ENCODE measurements around the gene LIM2. TPM values are rescaled to one million over a fixed set of nuclear protein-coding genes. Genes with fewer than 3 reads are reported as not detected.
A peak's percentile ranks its signal among the peaks of the same experiment; 100 is the strongest.

LIM2 gene
- total RNA-seq, 1 experiment from 2014 or later = not detected

DNA sequence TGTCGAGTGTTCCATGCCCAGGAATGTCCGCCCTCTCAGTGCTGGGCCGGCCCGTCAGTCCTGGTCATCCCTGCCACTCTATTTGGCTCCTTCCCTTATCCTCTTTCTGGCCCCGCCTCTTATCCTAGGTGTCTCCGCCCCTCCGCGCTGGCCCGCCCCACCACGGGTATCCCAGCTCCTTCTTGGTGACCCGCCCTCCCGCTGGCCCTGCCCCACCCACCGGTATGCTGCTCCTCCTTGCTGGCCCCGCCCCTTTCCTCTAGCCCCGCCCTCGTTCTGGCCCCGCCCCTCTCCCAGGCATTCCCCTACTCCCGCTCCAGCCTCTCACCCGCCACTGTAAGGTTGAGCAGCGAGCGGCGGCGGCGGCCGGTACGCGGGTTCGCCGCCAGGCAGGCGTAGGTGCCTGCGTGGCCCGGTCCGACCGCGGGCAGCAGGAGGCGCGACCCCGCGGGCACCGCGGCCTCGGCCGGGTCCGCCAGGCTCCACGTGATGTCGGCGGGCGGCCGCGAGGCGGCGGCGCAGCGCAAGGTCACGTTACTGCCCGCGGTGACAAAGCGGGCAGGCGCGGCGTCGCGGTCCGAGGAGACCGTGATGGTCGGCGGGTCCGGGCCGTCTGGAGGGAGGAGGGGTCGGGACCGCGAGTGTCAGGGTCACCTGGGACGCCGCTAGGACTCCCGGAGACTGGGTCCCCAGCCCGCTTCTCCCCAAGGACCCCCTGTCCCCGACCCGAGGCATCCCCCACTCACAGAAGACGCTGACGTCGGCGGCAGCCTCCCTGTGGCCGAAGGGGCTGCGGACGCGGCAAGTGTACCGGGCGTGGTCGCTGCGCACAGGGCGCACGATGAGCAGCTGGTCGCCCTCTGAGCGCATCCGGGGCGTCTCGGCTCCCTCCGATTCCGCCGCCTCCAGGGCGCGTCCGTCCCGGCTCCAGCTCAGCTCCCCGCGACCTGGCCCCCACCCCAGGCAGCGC is 47.8 kb downstream of the LIM2 start (continued):
- TF ChIP-seq, protein P1, sequence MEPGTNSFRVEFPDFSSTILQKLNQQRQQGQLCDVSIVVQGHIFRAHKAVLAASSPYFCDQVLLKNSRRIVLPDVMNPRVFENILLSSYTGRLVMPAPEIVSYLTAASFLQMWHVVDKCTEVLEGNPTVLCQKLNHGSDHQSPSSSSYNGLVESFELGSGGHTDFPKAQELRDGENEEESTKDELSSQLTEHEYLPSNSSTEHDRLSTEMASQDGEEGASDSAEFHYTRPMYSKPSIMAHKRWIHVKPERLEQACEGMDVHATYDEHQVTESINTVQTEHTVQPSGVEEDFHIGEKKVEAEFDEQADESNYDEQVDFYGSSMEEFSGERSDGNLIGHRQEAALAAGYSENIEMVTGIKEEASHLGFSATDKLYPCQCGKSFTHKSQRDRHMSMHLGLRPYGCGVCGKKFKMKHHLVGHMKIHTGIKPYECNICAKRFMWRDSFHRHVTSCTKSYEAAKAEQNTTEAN (CRISPR knock-in tag; IDR thresholded peaks at IDR 0.05) = peak; percentile 88
- TF ChIP-seq ZBTB21 (CRISPR knock-in tag; IDR thresholded peaks at IDR 0.05; ENCODE audit: borderline replicate concordance) (no peak), ZNF416 (CRISPR knock-in tag; IDR thresholded peaks at IDR 0.05) (peak; percentile 67; the same call in 1 of the 2 replicates), RORB (CRISPR knock-in tag; IDR thresholded peaks at IDR 0.05) (no peak), ZNF671 (CRISPR knock-in tag; IDR thresholded peaks at IDR 0.05) (no peak), NR1H2 (CRISPR knock-in tag; IDR thresholded peaks at IDR 0.05) (no peak), ESRRA (CRISPR knock-in tag; IDR thresholded peaks at IDR 0.05; ENCODE audit: borderline replicate concordance) (peak; percentile 80), SMAD4 (CRISPR knock-in tag; IDR thresholded peaks at IDR 0.05) (no peak), ETV6 (CRISPR knock-in tag; IDR thresholded peaks at IDR 0.05) (peak; percentile 75; the same call in 1 of the 2 replicates), IRF2 (CRISPR knock-in tag; IDR thresholded peaks at IDR 0.05; ENCODE audit: borderline replicate concordance, low read depth) (peak; percentile 59; the same call in 1 of the 2 replicates), MYBL2 (CRISPR knock-in tag; IDR thresholded peaks at IDR 0.05) (peak; percentile 65; the same call in 1 of the 2 replicates), EMX1 (CRISPR knock-in tag; IDR thresholded peaks at IDR 0.05) (no peak)
- TF ChIP-seq, protein P2, sequence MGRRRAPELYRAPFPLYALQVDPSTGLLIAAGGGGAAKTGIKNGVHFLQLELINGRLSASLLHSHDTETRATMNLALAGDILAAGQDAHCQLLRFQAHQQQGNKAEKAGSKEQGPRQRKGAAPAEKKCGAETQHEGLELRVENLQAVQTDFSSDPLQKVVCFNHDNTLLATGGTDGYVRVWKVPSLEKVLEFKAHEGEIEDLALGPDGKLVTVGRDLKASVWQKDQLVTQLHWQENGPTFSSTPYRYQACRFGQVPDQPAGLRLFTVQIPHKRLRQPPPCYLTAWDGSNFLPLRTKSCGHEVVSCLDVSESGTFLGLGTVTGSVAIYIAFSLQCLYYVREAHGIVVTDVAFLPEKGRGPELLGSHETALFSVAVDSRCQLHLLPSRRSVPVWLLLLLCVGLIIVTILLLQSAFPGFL (CRISPR knock-in tag; IDR thresholded peaks at IDR 0.05; ENCODE audit: borderline replicate concordance) = no peak
- TF ChIP-seq, protein P3, sequence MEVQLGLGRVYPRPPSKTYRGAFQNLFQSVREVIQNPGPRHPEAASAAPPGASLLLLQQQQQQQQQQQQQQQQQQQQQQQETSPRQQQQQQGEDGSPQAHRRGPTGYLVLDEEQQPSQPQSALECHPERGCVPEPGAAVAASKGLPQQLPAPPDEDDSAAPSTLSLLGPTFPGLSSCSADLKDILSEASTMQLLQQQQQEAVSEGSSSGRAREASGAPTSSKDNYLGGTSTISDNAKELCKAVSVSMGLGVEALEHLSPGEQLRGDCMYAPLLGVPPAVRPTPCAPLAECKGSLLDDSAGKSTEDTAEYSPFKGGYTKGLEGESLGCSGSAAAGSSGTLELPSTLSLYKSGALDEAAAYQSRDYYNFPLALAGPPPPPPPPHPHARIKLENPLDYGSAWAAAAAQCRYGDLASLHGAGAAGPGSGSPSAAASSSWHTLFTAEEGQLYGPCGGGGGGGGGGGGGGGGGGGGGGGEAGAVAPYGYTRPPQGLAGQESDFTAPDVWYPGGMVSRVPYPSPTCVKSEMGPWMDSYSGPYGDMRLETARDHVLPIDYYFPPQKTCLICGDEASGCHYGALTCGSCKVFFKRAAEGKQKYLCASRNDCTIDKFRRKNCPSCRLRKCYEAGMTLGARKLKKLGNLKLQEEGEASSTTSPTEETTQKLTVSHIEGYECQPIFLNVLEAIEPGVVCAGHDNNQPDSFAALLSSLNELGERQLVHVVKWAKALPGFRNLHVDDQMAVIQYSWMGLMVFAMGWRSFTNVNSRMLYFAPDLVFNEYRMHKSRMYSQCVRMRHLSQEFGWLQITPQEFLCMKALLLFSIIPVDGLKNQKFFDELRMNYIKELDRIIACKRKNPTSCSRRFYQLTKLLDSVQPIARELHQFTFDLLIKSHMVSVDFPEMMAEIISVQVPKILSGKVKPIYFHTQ (CRISPR knock-in tag; IDR thresholded peaks at IDR 0.05) = no peak
- TF ChIP-seq, protein P4, sequence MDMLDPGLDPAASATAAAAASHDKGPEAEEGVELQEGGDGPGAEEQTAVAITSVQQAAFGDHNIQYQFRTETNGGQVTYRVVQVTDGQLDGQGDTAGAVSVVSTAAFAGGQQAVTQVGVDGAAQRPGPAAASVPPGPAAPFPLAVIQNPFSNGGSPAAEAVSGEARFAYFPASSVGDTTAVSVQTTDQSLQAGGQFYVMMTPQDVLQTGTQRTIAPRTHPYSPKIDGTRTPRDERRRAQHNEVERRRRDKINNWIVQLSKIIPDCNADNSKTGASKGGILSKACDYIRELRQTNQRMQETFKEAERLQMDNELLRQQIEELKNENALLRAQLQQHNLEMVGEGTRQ (CRISPR knock-in tag; IDR thresholded peaks at IDR 0.05) = peak; percentile 92
- TF ChIP-seq, protein P5, sequence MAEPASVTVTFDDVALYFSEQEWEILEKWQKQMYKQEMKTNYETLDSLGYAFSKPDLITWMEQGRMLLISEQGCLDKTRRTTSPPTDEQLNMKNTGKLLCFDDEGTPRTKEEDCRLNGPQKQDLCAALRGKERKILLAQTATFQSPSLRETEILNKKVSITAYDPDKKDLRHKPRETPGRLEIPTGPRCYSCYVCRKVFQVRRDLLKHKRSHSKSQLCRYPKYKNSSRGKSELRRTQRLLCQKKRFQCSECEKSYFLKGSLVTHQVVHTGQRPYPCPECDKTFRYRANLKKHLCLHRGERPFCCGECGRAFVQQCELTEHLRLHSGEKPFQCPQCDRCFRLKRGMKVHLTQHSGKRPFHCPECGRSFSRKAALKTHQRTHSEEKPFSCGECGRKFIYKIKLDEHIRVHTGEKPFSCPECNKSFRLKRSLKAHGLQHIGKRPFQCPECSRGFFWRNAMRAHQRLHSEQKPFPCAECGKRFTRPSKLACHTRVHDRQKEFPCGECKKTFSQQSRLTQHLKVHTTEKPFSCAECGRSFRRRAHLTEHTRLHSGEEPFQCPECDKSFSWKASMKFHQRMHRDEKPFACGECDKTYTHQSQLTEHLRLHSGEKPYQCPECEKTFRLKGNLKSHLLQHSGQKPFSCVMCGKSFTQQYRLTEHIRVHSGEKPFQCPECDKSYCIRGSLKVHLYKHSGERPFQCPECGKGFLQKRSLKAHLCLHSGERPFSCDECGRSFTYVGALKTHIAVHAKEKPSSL (CRISPR knock-in tag; conservative IDR thresholded peaks at IDR 0.05) = no peak
- TF ChIP-seq, protein P6, sequence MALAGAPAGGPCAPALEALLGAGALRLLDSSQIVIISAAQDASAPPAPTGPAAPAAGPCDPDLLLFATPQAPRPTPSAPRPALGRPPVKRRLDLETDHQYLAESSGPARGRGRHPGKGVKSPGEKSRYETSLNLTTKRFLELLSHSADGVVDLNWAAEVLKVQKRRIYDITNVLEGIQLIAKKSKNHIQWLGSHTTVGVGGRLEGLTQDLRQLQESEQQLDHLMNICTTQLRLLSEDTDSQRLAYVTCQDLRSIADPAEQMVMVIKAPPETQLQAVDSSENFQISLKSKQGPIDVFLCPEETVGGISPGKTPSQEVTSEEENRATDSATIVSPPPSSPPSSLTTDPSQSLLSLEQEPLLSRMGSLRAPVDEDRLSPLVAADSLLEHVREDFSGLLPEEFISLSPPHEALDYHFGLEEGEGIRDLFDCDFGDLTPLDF (CRISPR knock-in tag; IDR thresholded peaks at IDR 0.05) = no peak
- TF ChIP-seq, protein P7, sequence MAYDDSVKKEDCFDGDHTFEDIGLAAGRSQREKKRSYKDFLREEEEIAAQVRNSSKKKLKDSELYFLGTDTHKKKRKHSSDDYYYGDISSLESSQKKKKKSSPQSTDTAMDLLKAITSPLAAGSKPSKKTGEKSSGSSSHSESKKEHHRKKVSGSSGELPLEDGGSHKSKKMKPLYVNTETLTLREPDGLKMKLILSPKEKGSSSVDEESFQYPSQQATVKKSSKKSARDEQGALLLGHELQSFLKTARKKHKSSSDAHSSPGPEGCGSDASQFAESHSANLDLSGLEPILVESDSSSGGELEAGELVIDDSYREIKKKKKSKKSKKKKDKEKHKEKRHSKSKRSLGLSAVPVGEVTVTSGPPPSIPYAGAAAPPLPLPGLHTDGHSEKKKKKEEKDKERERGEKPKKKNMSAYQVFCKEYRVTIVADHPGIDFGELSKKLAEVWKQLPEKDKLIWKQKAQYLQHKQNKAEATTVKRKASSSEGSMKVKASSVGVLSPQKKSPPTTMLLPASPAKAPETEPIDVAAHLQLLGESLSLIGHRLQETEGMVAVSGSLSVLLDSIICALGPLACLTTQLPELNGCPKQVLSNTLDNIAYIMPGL (CRISPR knock-in tag; IDR thresholded peaks at IDR 0.05) = no peak
- TF ChIP-seq, protein P8, sequence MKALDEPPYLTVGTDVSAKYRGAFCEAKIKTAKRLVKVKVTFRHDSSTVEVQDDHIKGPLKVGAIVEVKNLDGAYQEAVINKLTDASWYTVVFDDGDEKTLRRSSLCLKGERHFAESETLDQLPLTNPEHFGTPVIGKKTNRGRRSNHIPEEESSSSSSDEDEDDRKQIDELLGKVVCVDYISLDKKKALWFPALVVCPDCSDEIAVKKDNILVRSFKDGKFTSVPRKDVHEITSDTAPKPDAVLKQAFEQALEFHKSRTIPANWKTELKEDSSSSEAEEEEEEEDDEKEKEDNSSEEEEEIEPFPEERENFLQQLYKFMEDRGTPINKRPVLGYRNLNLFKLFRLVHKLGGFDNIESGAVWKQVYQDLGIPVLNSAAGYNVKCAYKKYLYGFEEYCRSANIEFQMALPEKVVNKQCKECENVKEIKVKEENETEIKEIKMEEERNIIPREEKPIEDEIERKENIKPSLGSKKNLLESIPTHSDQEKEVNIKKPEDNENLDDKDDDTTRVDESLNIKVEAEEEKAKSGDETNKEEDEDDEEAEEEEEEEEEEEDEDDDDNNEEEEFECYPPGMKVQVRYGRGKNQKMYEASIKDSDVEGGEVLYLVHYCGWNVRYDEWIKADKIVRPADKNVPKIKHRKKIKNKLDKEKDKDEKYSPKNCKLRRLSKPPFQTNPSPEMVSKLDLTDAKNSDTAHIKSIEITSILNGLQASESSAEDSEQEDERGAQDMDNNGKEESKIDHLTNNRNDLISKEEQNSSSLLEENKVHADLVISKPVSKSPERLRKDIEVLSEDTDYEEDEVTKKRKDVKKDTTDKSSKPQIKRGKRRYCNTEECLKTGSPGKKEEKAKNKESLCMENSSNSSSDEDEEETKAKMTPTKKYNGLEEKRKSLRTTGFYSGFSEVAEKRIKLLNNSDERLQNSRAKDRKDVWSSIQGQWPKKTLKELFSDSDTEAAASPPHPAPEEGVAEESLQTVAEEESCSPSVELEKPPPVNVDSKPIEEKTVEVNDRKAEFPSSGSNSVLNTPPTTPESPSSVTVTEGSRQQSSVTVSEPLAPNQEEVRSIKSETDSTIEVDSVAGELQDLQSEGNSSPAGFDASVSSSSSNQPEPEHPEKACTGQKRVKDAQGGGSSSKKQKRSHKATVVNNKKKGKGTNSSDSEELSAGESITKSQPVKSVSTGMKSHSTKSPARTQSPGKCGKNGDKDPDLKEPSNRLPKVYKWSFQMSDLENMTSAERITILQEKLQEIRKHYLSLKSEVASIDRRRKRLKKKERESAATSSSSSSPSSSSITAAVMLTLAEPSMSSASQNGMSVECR (CRISPR knock-in tag; IDR thresholded peaks at IDR 0.05; ENCODE audit: borderline replicate concordance) = peak; percentile 76; the same call in 1 of the 2 replicates
- TF ChIP-seq, protein P9, sequence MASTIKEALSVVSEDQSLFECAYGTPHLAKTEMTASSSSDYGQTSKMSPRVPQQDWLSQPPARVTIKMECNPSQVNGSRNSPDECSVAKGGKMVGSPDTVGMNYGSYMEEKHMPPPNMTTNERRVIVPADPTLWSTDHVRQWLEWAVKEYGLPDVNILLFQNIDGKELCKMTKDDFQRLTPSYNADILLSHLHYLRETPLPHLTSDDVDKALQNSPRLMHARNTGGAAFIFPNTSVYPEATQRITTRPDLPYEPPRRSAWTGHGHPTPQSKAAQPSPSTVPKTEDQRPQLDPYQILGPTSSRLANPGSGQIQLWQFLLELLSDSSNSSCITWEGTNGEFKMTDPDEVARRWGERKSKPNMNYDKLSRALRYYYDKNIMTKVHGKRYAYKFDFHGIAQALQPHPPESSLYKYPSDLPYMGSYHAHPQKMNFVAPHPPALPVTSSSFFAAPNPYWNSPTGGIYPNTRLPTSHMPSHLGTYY (CRISPR knock-in tag; IDR thresholded peaks at IDR 0.05) = no peak

All from WTC11 (cell line).